IMR-90 (cell line): ENCODE data around the gene TCERG1L. TPM values are rescaled to one million over a fixed set of nuclear protein-coding genes. Genes with fewer than 3 reads are reported as not detected.

Experiments
- ATAC-seq: fragments of 200-7000 bp; cut with Tn5 transposase; 2 replicates; pipeline ENCODE4 v1.9.1; 2020; ENCODE audit warnings: low read depth, mild to moderate bottlenecking, moderate library complexity
- BruUV-seq: library from RNA; stranded (reverse); fragments of 400-500 nt; replicated peaks from 2 replicates; lab custom pipeline; 2021; lab: Mats Ljungman, UMichigan
- CTCF ChIA-PET: fragments of 300-600 bp; formaldehyde crosslinking; extraction: SDS; loops from one replicate; lab custom pipeline; 2021; ENCODE audit warnings: antibody characterized with exemption; lab: Yijun Ruan, JAX
- POLR2A ChIA-PET: fragments of 300-600 bp; sonication (Branson Sonifier 250); formaldehyde crosslinking; loops from one replicate; lab custom pipeline; 2022; ENCODE audit warnings: antibody characterized with exemption; ENCODE audit not compliant: unreplicated experiment; lab: Charles Lee
- DNase-seq: peaks from one replicate; pipeline ENCODE4 v3.0.0; 2013
- H2AFZ ChIP-seq: replicated peaks from 2 replicates; pipeline ENCODE3; 2013; ENCODE audit warnings: low read length, mild to moderate bottlenecking; ENCODE audit not compliant: poor library complexity
- H2AK5ac ChIP-seq: 2 replicates; pipeline ENCODE4 v1.6.1; 2013; ENCODE audit warnings: low read depth, low read length, inconsistent platforms
- H2AK9ac ChIP-seq: replicated peaks from 2 replicates; pipeline ENCODE3; 2013; ENCODE audit warnings: mild to moderate bottlenecking, low read depth, low read length, moderate library complexity; ENCODE audit not compliant: poor library complexity
- H2BK120ac ChIP-seq: 2 replicates; pipeline ENCODE4 v1.6.1; 2013; ENCODE audit warnings: low read depth, low read length, inconsistent platforms
- H2BK15ac ChIP-seq: 3 replicates; pipeline ENCODE4 v1.6.1; 2013; ENCODE audit warnings: low read depth, low read length, inconsistent platforms
- H2BK20ac ChIP-seq: 2 replicates; pipeline ENCODE4 v1.6.1; 2013; ENCODE audit warnings: low read depth, mild to moderate bottlenecking, inconsistent platforms, low read length, moderate library complexity
- H2BK5ac ChIP-seq: 2 replicates; pipeline ENCODE4 v1.6.1; 2013; ENCODE audit warnings: mild to moderate bottlenecking, low read depth, low read length, inconsistent platforms; ENCODE audit not compliant: poor library complexity, severe bottlenecking
- H3K14ac ChIP-seq: replicated peaks from 2 replicates; pipeline ENCODE4 v1.6.1; 2013; ENCODE audit warnings: low read depth, low read length, inconsistent platforms
- H3K18ac ChIP-seq: 2 replicates; pipeline ENCODE4 v1.6.1; 2013; ENCODE audit warnings: low read depth, low read length, control low read depth
- H3K23ac ChIP-seq: 2 replicates; pipeline ENCODE4 v1.6.1; 2013; ENCODE audit warnings: low read depth, low read length, inconsistent platforms
- H3K27ac ChIP-seq: 2 replicates; pipeline ENCODE4 v1.5.1; 2013; ENCODE audit warnings: mild to moderate bottlenecking, control low read depth, low read length; ENCODE audit not compliant: insufficient read depth
- H3K27me3 ChIP-seq: 2 replicates; pipeline ENCODE4 v1.6.1; 2013; ENCODE audit warnings: low read length; ENCODE audit not compliant: control insufficient read depth, insufficient read depth
- H3K36me3 ChIP-seq: 2 replicates; pipeline ENCODE4 v1.6.1; 2013; ENCODE audit warnings: low read length, mixed read lengths; ENCODE audit not compliant: control insufficient read depth, insufficient read depth
- H3K4ac ChIP-seq: 2 replicates; pipeline ENCODE4 v1.6.1; 2013; ENCODE audit warnings: low read depth, low read length, inconsistent platforms
- H3K4me1 ChIP-seq: 2 replicates; pipeline ENCODE4 v1.6.1; 2013; ENCODE audit warnings: low read length, mixed read lengths; ENCODE audit not compliant: control insufficient read depth, insufficient read depth
- H3K4me2 ChIP-seq: 2 replicates; pipeline ENCODE4 v1.6.1; 2013; ENCODE audit warnings: low read depth, mild to moderate bottlenecking, control low read depth, low read length, moderate library complexity
- H3K4me3 ChIP-seq: 2 replicates; pipeline ENCODE4 v1.5.1; 2013; ENCODE audit warnings: low read depth, mild to moderate bottlenecking, control low read depth, low read length, moderate library complexity; ENCODE audit not compliant: insufficient read depth
- H3K56ac ChIP-seq: 2 replicates; pipeline ENCODE4 v1.6.1; 2013; ENCODE audit warnings: low read length, inconsistent platforms; ENCODE audit not compliant: insufficient read depth; ENCODE audit errors: extremely low read depth
- H3K79me1 ChIP-seq, 2 experiments: 2 replicates each; pipeline ENCODE4 v1.6.1; 2013; ENCODE audit warnings: low read length in 2 of 2, inconsistent platforms in 1 of 2, low read depth in 1 of 2
- H3K9ac ChIP-seq: 2 replicates; pipeline ENCODE4 v1.6.1; 2013; ENCODE audit warnings: low read depth, low read length, control low read depth
- H3K9me1 ChIP-seq: 2 replicates; pipeline ENCODE4 v1.6.1; 2013; ENCODE audit warnings: low read length, inconsistent platforms; ENCODE audit not compliant: insufficient read depth
- H3K9me3 ChIP-seq: 2 replicates; pipeline ENCODE4 v1.6.1; 2013; ENCODE audit warnings: low read length; ENCODE audit not compliant: control insufficient read depth, insufficient read depth
- H4K20me1 ChIP-seq: 2 replicates; pipeline ENCODE4 v1.6.1; 2013; ENCODE audit warnings: low read length, inconsistent platforms; ENCODE audit not compliant: insufficient read depth
- H4K5ac ChIP-seq: 2 replicates; pipeline ENCODE4 v1.6.1; 2013; ENCODE audit warnings: mild to moderate bottlenecking, low read depth, low read length, control low read depth
- H4K8ac ChIP-seq, 2 experiments: 2 replicates each; pipeline ENCODE4 v1.6.1; 2013; ENCODE audit warnings: low read depth in 2 of 2, low read length in 2 of 2, control low read depth in 1 of 2, inconsistent platforms in 1 of 2
- H4K91ac ChIP-seq: 2 replicates; pipeline ENCODE4 v1.6.1; 2013; ENCODE audit warnings: low read depth, low read length, inconsistent platforms; ENCODE audit not compliant: insufficient read depth
- BHLHE40 ChIP-seq: fragments of 150-350 bp; IDR thresholded peaks from 2 replicates; pipeline ENCODE4 v1.6.1; 2016; ENCODE audit warnings: mild to moderate bottlenecking, low read depth, low read length
- CEBPB ChIP-seq: IDR thresholded peaks from 2 replicates; pipeline ENCODE4 v1.6.1; 2012; ENCODE audit warnings: low read depth, low read length, improper control_type of control experiment
- CHD1 ChIP-seq: IDR thresholded peaks from 2 replicates; pipeline ENCODE4 v1.6.1; 2012; ENCODE audit warnings: low read depth, low read length, improper control_type of control experiment
- CTCF ChIP-seq: conservative IDR thresholded peaks from 2 replicates; pipeline ENCODE4 v1.5.1; 2012; ENCODE audit warnings: mild to moderate bottlenecking, low read depth, low read length, improper control_type of control experiment
- ELK1 ChIP-seq: fragments of 150-350 bp; IDR thresholded peaks from 2 replicates; pipeline ENCODE4 v1.6.1; 2016; ENCODE audit warnings: low read depth, mild to moderate bottlenecking, low read length, moderate library complexity, borderline replicate concordance
- FOS ChIP-seq: fragments of 150-350 bp; IDR thresholded peaks from 2 replicates; pipeline ENCODE4 v1.6.1; 2016; ENCODE audit warnings: low read depth, low read length
- MAFK ChIP-seq: IDR thresholded peaks from 2 replicates; pipeline ENCODE4 v1.6.1; 2012; ENCODE audit warnings: low read depth, low read length, improper control_type of control experiment
- MAZ ChIP-seq: IDR thresholded peaks from 2 replicates; pipeline ENCODE4 v1.6.1; 2012; ENCODE audit warnings: low read depth, mild to moderate bottlenecking, low read length, improper control_type of control experiment, moderate library complexity, borderline replicate concordance
- MXI1 ChIP-seq: IDR thresholded peaks from 2 replicates; pipeline ENCODE4 v1.6.1; 2012; ENCODE audit warnings: low read depth, mild to moderate bottlenecking, low read length, moderate library complexity, borderline replicate concordance
- NFE2L2 ChIP-seq: fragments of 150-350 bp; IDR thresholded peaks from 2 replicates; pipeline ENCODE4 v1.6.1; 2016; ENCODE audit warnings: low read depth, mild to moderate bottlenecking, low read length
- POLR2A ChIP-seq: IDR thresholded peaks from 2 replicates; pipeline ENCODE4 v1.6.1; 2012; ENCODE audit warnings: mild to moderate bottlenecking, low read depth, low read length
- RAD21 ChIP-seq: IDR thresholded peaks from 2 replicates; pipeline ENCODE4 v1.6.1; 2012; ENCODE audit warnings: low read length, improper control_type of control experiment
- RCOR1 ChIP-seq: IDR thresholded peaks from 2 replicates; pipeline ENCODE4 v1.6.1; 2012; ENCODE audit warnings: mild to moderate bottlenecking, low read length, improper control_type of control experiment; ENCODE audit not compliant: insufficient replicate concordance
- RFX5 ChIP-seq: IDR thresholded peaks from 2 replicates; pipeline ENCODE4 v1.8.0; 2012; ENCODE audit warnings: low read depth, mild to moderate bottlenecking, low read length, moderate library complexity
- SMC3 ChIP-seq: fragments of 150-350 bp; IDR thresholded peaks from 2 replicates; pipeline ENCODE4 v1.6.1; 2016; ENCODE audit warnings: low read depth, mild to moderate bottlenecking, antibody characterized with exemption, low read length, moderate library complexity
- USF2 ChIP-seq: fragments of 150-350 bp; IDR thresholded peaks from 2 replicates; pipeline ENCODE4 v1.6.1; 2017; ENCODE audit warnings: mild to moderate bottlenecking, antibody characterized with exemption, low read length, low read depth
- WGBS, 2 experiments: methylation state at CpG; one replicate each; pipeline versions ENCODE4 v1.1.5 to v1.1.7; 2013; ENCODE audit warnings: missing lambda C conversion rate in 2 of 2; ENCODE audit not compliant: insufficient read length in 1 of 2; ENCODE audit errors: extremely low coverage in 2 of 2; 5-methylcytosine and 5-hydroxymethylcytosine counted together
- dilution Hi-C: fragments of 300-500 bp; cut with HindIII; formaldehyde crosslinking; loops from one replicate; pipeline ENCODE4 v1.14.3; 2018; ENCODE audit warnings: low sequenced_read_pairs; ENCODE audit not compliant: unreplicated experiment
- in situ Hi-C: fragments of 300-500 bp; cut with MboI; formaldehyde crosslinking; loops from 3 replicates; pipeline ENCODE4 v1.14.3; 2019; ENCODE audit warnings: low sequenced_read_pairs, inconsistent platforms, mixed read lengths
- intact Hi-C: fragments of 100-400 bp; cut with micrococcal nuclease; formaldehyde crosslinking; loops from 2 replicates; pipeline ENCODE4 v1.10.0; 2022
- polyA plus RNA-seq, 3 experiments: library from polyadenylated mRNA; depleted of rRNA; stranded (reverse); fragments of >200 nt; gene quantifications; 2 replicates each; pipeline ENCODE4 v1.2.3, GENCODE V29; 2012; ENCODE audit warnings: low replicate concordance in 1 of 3
- total RNA-seq: library from RNA; depleted of rRNA; stranded (reverse); fragments of >200 nt; gene quantifications from 2 replicates; pipeline ENCODE4 v1.2.3, GENCODE V29; 2012

TCERG1L gene
- total and polyA plus RNA-seq, 2 of the 4 experiments (the other 2 are of a cell fraction) = not detected

GRCh38 chr10:131056091-131056579, 255.4 kb downstream of the TCERG1L start:
- H4K91ac ChIP-seq = no peak overlapping the region
- H3K9ac ChIP-seq = no peak overlapping the region
- no peaks in the 10 kb centered on the region for H3K4me1 ChIP-seq
- no peaks in the 10 kb centered on the region for H3K36me3 ChIP-seq
- H3K27me3 ChIP-seq = no peaks in the 10 kb centered on the region
- H2AK9ac ChIP-seq = no peak overlapping the region
- dilution Hi-C loops = no loop called here
- no peak overlapping the region for H2AK5ac ChIP-seq
- in situ Hi-C loops = no loop called here
- 61% methylated on average over 5 of the region's 12 CpGs; no CpG with 5 or more reads in 1 of the 2 experiments for WGBS, 2 experiments
- intact Hi-C loops = no loop called here
- TF ChIP-seq CTCF (no peak), ELK1 (no peak), SMC3 (no peak), POLR2A (no peak), USF2 (no peak), NFE2L2 (no peak), CHD1 (no peak), MAFK (no peak), FOS (no peak), RCOR1 (no peak), RAD21 (no peak), CEBPB (no peak), BHLHE40 (no peak), MAZ (no peak), MXI1 (no peak), RFX5 (no peak)
- no peak overlapping the region for H2BK15ac ChIP-seq
- H4K20me1 ChIP-seq = no peaks in the 10 kb centered on the region
- no peak overlapping the region for H2BK120ac ChIP-seq
- H3K4ac ChIP-seq = no peak overlapping the region
- H3K9me1 ChIP-seq = no peaks in the 10 kb centered on the region
- H2BK5ac ChIP-seq = no peak overlapping the region
- no peak overlapping the region for H3K14ac ChIP-seq
- no peak for ATAC-seq
- H3K23ac ChIP-seq = no peak overlapping the region
- no peak overlapping the region for H3K27ac ChIP-seq
- H2BK20ac ChIP-seq = no peak overlapping the region
- H2AFZ ChIP-seq = no peak overlapping the region
- no peak overlapping the region for H3K4me3 ChIP-seq
- H3K9me3 ChIP-seq = peaks cover 20% of the 10 kb centered on the region
- no peak overlapping the region for H3K56ac ChIP-seq
- ChIA-PET POLR2A (no interaction called here), CTCF (no interaction called here)
- no peak overlapping the region for H3K18ac ChIP-seq
- no peak overlapping the region for H4K8ac ChIP-seq
- no peak for DNase-seq
- BruUV-seq = no TSS peak
- H3K79me1 ChIP-seq = no peaks in the 10 kb centered on the region
- H3K4me2 ChIP-seq = no peak overlapping the region
- H4K5ac ChIP-seq = no peak overlapping the region
